ENCODE measurements around the gene FAM180A. TPM values are rescaled to one million over a fixed set of nuclear protein-coding genes. Genes with fewer than 3 reads are reported as not detected.

The FAM180A gene
- total RNA-seq, 1 donor from 2014 or later = not detected

DNA sequence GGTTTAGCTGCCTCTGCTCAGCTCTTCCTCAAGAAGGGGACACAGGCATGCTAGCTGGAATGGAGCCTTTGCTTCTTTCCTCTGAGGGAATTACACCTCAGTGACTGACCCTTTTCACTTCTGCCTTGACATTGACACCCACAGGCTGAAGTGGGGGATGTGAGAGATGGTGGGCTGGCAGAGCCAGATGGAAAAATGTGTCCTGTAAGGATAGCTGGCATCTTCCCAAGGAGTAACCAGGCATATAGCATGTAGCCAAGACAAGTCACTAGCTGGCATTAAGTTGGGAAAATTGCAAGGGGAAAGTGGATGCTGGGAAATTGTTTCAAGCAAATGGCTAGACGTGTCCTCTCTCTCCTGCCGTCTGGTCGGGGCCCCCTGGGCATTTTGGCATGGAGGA is 66.4 kb downstream of the FAM180A start:
- peaks cover 16% of the 10 kb centered on the region for H3K4me1 Mint-ChIP-seq
- H3K27me3 Mint-ChIP-seq (ENCODE audit: low read depth) = no peaks in the 10 kb centered on the region
- no peak overlapping the region for H3K4me3 Mint-ChIP-seq
- no peak overlapping the region for H3K27ac Mint-ChIP-seq
- peaks cover 13% of the 10 kb centered on the region for H3K36me3 Mint-ChIP-seq
- DNase-seq (ENCODE audit: low spot score in 2 of 2, unreplicated experiment in 2 of 2) = no peak
- H3K9me3 Mint-ChIP-seq = no peaks in the 10 kb centered on the region
- TF ChIP-seq, protein P1, sequence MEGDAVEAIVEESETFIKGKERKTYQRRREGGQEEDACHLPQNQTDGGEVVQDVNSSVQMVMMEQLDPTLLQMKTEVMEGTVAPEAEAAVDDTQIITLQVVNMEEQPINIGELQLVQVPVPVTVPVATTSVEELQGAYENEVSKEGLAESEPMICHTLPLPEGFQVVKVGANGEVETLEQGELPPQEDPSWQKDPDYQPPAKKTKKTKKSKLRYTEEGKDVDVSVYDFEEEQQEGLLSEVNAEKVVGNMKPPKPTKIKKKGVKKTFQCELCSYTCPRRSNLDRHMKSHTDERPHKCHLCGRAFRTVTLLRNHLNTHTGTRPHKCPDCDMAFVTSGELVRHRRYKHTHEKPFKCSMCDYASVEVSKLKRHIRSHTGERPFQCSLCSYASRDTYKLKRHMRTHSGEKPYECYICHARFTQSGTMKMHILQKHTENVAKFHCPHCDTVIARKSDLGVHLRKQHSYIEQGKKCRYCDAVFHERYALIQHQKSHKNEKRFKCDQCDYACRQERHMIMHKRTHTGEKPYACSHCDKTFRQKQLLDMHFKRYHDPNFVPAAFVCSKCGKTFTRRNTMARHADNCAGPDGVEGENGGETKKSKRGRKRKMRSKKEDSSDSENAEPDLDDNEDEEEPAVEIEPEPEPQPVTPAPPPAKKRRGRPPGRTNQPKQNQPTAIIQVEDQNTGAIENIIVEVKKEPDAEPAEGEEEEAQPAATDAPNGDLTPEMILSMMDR (IDR thresholded peaks at IDR 0.05; ENCODE audit: unreplicated experiment) = no peak

DNA sequence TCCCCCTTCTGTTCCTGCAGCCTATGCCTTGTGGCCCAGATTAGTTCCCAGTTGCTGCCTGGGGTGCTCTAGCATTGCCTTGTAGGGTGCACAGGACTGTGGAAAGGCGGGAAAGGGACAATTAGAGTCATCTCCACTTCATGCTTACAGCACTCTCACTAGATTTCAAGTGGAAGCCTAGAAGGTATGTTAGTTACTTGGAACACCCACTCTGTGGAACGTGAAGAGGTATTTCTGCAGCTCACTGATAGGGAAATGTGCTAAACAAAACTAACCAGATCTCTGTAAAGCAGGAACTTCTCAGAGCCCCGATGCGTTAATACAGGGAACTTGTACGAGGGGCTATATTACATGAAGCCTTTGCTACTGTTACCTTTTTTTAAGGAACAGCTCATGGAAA is 66.9 kb downstream of the FAM180A start:
- no peak for DNase-seq (ENCODE audit: low spot score in 2 of 2, unreplicated experiment in 2 of 2)
- Mint-ChIP-seq H3K27me3 (ENCODE audit: low read depth) (no peaks in the 10 kb centered on the region), H3K4me3 (no peak overlapping the region), H3K27ac (no peak overlapping the region), H3K36me3 (peaks cover 13% of the 10 kb centered on the region), H3K9me3 (no peaks in the 10 kb centered on the region), H3K4me1 (peaks cover 16% of the 10 kb centered on the region)
- TF ChIP-seq, protein P1 (IDR thresholded peaks at IDR 0.05; ENCODE audit: unreplicated experiment) = no peak

Other genes starting within 250 kb of the FAM180A start
- 33.4 to 36.9 TPM (median 36.5 TPM) in 3 replicates for gene CNOT4, start 238.7 kb downstream of the FAM180A start, total RNA-seq
- 81.9 to 82.7 TPM (median 82.4 TPM) in 3 replicates for gene NUP205, start 190.9 kb downstream of the FAM180A start, total RNA-seq
- gene STMP1, start 86.3 kb downstream of the FAM180A start, total RNA-seq = 46.3 to 48.6 TPM (median 47.7 TPM) in 3 replicates
- gene SLC13A4, start 20.6 kb downstream of the FAM180A start, total RNA-seq = 0.09 to 0.14 TPM in 2 of 3 replicates, not detected in the other
- 112 to 115 TPM (median 114 TPM) in 3 replicates for gene MTPN, start 228.5 kb upstream of the FAM180A start, total RNA-seq